Stomach (tissue), 4 donors: ENCODE results near the gene PRDM16.

Experiments used
- CTCF ChIP-seq, 7 experiments: fragments of 450-650 bp in 4 of 7; fragments of 200-600 bp in 3 of 7; sonication (generic) in 3 of 7; IDR thresholded peaks; one replicate each; pipeline ENCODE4 v1.5.1; 2016 to 2019; ENCODE audit warnings: antibody characterized with exemption in 7 of 7, control low read depth in 2 of 7, mild to moderate bottlenecking in 1 of 7
- POLR2AphosphoS5 ChIP-seq, 3 donors: sonication (generic); formaldehyde crosslinking; IDR thresholded peaks; one replicate each; pipeline ENCODE4 v1.6.1; 2016; ENCODE audit warnings: antibody characterized with exemption in 3 of 3

- TF ChIP-seq POLR2AphosphoS5 (IDR thresholded peaks at IDR 0.05) (no peak), CTCF (IDR thresholded peaks at IDR 0.05) (no peak)
These were observed 203.5 kb downstream of the PRDM16 start for GRCh38 chr1:3272321-3273045.
